H9 (cell line): ENCODE measurements around the gene MTX3. TPM values are rescaled to one million over a fixed set of nuclear protein-coding genes. Genes with fewer than 3 reads are reported as not detected.

Experiments used
- DNase-seq: peaks from one replicate; pipeline ENCODE4 v3.0.0-alpha.2; 2017
- H2AFZ ChIP-seq: one replicate; pipeline ENCODE4 v1.6.1; 2013; ENCODE audit warnings: mild to moderate bottlenecking, low read length, control low read depth, moderate library complexity
- H2AK5ac ChIP-seq: 2 replicates; pipeline ENCODE4 v1.6.1; 2013; ENCODE audit warnings: low read length, control low read depth, mixed read lengths; ENCODE audit not compliant: insufficient read length
- H2BK120ac ChIP-seq: one replicate; pipeline ENCODE4 v1.6.1; 2013; ENCODE audit warnings: low read depth, mild to moderate bottlenecking, low read length, control low read depth, inconsistent platforms; ENCODE audit not compliant: poor library complexity, severe bottlenecking
- H2BK12ac ChIP-seq: 2 replicates; pipeline ENCODE4 v1.6.1; 2013; ENCODE audit warnings: low read length, control low read depth, mixed read lengths, low read depth; ENCODE audit not compliant: insufficient read length
- H2BK15ac ChIP-seq: 2 replicates; pipeline ENCODE4 v1.6.1; 2013; ENCODE audit warnings: low read depth, low read length, control low read depth
- H2BK20ac ChIP-seq: one replicate; pipeline ENCODE4 v1.6.1; 2013; ENCODE audit warnings: low read depth, mild to moderate bottlenecking, low read length, control low read depth, inconsistent platforms; ENCODE audit not compliant: poor library complexity, severe bottlenecking
- H2BK5ac ChIP-seq: 2 replicates; pipeline ENCODE4 v1.6.1; 2013; ENCODE audit warnings: low read length, control low read depth, mixed read lengths; ENCODE audit not compliant: insufficient read length
- H3K14ac ChIP-seq: 2 replicates; pipeline ENCODE4 v1.6.1; 2013; ENCODE audit warnings: low read length, control low read depth; ENCODE audit not compliant: insufficient read depth
- H3K18ac ChIP-seq: 2 replicates; pipeline ENCODE4 v1.6.1; 2013; ENCODE audit warnings: low read depth, mild to moderate bottlenecking, mixed read lengths, low read length, control low read depth; ENCODE audit not compliant: insufficient read length
- H3K23ac ChIP-seq: 2 replicates; pipeline ENCODE4 v1.6.1; 2013; ENCODE audit warnings: low read length, control low read depth, mixed read lengths, low read depth; ENCODE audit not compliant: insufficient read length
- H3K23me2 ChIP-seq: 2 replicates; pipeline ENCODE4 v1.6.1; 2013; ENCODE audit warnings: low read depth, mild to moderate bottlenecking, mixed read lengths, low read length, control low read depth; ENCODE audit not compliant: insufficient read length, poor library complexity, severe bottlenecking
- H3K27ac ChIP-seq: 2 replicates; pipeline ENCODE4 v1.5.1; 2013; ENCODE audit warnings: low read length, control low read depth, mixed read lengths, low read depth; ENCODE audit not compliant: insufficient read length
- H3K27me3 ChIP-seq: 2 replicates; pipeline ENCODE4 v1.6.1; 2013; ENCODE audit warnings: low read length, control low read depth, inconsistent platforms; ENCODE audit not compliant: insufficient read depth
- H3K4ac ChIP-seq: 2 replicates; pipeline ENCODE4 v1.6.1; 2013; ENCODE audit warnings: low read depth, mild to moderate bottlenecking, control low read depth, inconsistent platforms, low read length, moderate library complexity
- H3K4me1 ChIP-seq: 2 replicates; pipeline ENCODE4 v1.6.1; 2013; ENCODE audit warnings: low read length, control low read depth, inconsistent platforms; ENCODE audit not compliant: insufficient read depth
- H3K4me2 ChIP-seq: 2 replicates; pipeline ENCODE4 v1.6.1; 2013; ENCODE audit warnings: low read length, control low read depth, mixed read lengths; ENCODE audit not compliant: insufficient read length, insufficient read depth
- H3K56ac ChIP-seq: 2 replicates; pipeline ENCODE4 v1.6.1; 2013; ENCODE audit warnings: low read depth, mild to moderate bottlenecking, mixed read lengths, low read length, control low read depth; ENCODE audit not compliant: insufficient read length
- H3K79me1 ChIP-seq: 2 replicates; pipeline ENCODE4 v1.6.1; 2013; ENCODE audit warnings: low read depth, mild to moderate bottlenecking, moderate library complexity, low read length, control low read depth, inconsistent platforms; ENCODE audit not compliant: insufficient read depth, poor library complexity, severe bottlenecking
- H3K79me2 ChIP-seq: 2 replicates; pipeline ENCODE4 v1.6.1; 2013; ENCODE audit warnings: low read length, control low read depth, inconsistent platforms; ENCODE audit not compliant: insufficient read depth
- H3K9ac ChIP-seq: 2 replicates; pipeline ENCODE4 v1.6.1; 2013; ENCODE audit warnings: low read length, control low read depth, mixed read lengths; ENCODE audit not compliant: insufficient read length; ENCODE audit errors: extremely low read depth
- H3K9me3 ChIP-seq: one replicate; pipeline ENCODE4 v1.6.1; 2013; ENCODE audit warnings: low read depth, low read length, inconsistent platforms; ENCODE audit not compliant: control insufficient read depth
- H3T11ph ChIP-seq: one replicate; pipeline ENCODE4 v1.6.1; 2013; ENCODE audit warnings: mild to moderate bottlenecking, low read length, control low read depth, inconsistent platforms
- H4K20me1 ChIP-seq: one replicate; pipeline ENCODE4 v1.6.1; 2013; ENCODE audit not compliant: control insufficient read depth, insufficient read length, insufficient read depth
- H4K5ac ChIP-seq: 2 replicates; pipeline ENCODE4 v1.6.1; 2013; ENCODE audit warnings: low read depth, mild to moderate bottlenecking, mixed read lengths, low read length, control low read depth; ENCODE audit not compliant: insufficient read length
- H4K8ac ChIP-seq: replicated peaks from 2 replicates; pipeline ENCODE4 v1.6.1; 2013; ENCODE audit warnings: low read length, control low read depth, mixed read lengths, low read depth; ENCODE audit not compliant: insufficient read length
- H4K91ac ChIP-seq: 2 replicates; pipeline ENCODE4 v1.6.1; 2013; ENCODE audit warnings: low read depth, mild to moderate bottlenecking, moderate library complexity, mixed read lengths, low read length, control low read depth; ENCODE audit not compliant: insufficient read length
- H3K27ac Mint-ChIP-seq, 3 experiments: 2 replicates in 2 of 3; 3 replicates in 1 of 3; pipeline ENCODE4 v1.8.0; 2020 to 2021; ENCODE audit warnings: mixed read lengths in 3 of 3, mild to moderate bottlenecking in 1 of 3, moderate library complexity in 1 of 3
- H3K27me3 Mint-ChIP-seq: 2 replicates; pipeline ENCODE4 v1.8.0; 2021; ENCODE audit warnings: low read depth, mild to moderate bottlenecking, moderate library complexity, mixed read lengths
- H3K36me3 Mint-ChIP-seq, 3 experiments: 2 replicates in 2 of 3; 3 replicates in 1 of 3; pipeline ENCODE4 v1.8.0; 2020 to 2021; ENCODE audit warnings: low read depth in 3 of 3, mixed read lengths in 3 of 3; ENCODE audit not compliant: insufficient read depth in 1 of 3
- H3K4me1 Mint-ChIP-seq, 2 experiments: 2 replicates each; pipeline ENCODE4 v1.8.0; 2020; ENCODE audit warnings: mixed read lengths in 2 of 2
- H3K4me3 Mint-ChIP-seq, 2 experiments: 2 replicates in 1 of 2; 3 replicates in 1 of 2; pipeline ENCODE4 v1.8.0; 2020 to 2021; ENCODE audit warnings: mild to moderate bottlenecking in 2 of 2, mixed read lengths in 2 of 2, moderate library complexity in 1 of 2
- H3K9me3 Mint-ChIP-seq, 2 experiments: 2 replicates in 1 of 2; 3 replicates in 1 of 2; pipeline ENCODE4 v1.8.0; 2020; ENCODE audit warnings: mild to moderate bottlenecking in 2 of 2, mixed read lengths in 2 of 2, moderate library complexity in 1 of 2
- WGBS: extraction: QIAGEN DNeasy Blood & Tissue Kit; methylation state at CpG from one replicate; pipeline ENCODE4 v1.1.7; 2013; ENCODE audit warnings: missing lambda C conversion rate, low lambda C conversion rate, mixed read lengths; ENCODE audit not compliant: insufficient read length; ENCODE audit errors: extremely low coverage; 5-methylcytosine and 5-hydroxymethylcytosine counted together
- total RNA-seq: library from RNA; stranded (reverse); gene quantifications from 2 replicates; pipeline ENCODE4 v1.2.1, GENCODE V29; 2021
- TF ChIP-seq, protein P1 (sequence below): fragments of 200-600 bp; sonication (generic); conservative IDR thresholded peaks from 3 replicates; pipeline ENCODE4 v1.8.0; 2021; ENCODE audit warnings: antibody characterized with exemption, mild to moderate bottlenecking

The MTX3 gene
- total RNA-seq, 1 experiment from 2014 or later = 24.1 TPM

DNA sequence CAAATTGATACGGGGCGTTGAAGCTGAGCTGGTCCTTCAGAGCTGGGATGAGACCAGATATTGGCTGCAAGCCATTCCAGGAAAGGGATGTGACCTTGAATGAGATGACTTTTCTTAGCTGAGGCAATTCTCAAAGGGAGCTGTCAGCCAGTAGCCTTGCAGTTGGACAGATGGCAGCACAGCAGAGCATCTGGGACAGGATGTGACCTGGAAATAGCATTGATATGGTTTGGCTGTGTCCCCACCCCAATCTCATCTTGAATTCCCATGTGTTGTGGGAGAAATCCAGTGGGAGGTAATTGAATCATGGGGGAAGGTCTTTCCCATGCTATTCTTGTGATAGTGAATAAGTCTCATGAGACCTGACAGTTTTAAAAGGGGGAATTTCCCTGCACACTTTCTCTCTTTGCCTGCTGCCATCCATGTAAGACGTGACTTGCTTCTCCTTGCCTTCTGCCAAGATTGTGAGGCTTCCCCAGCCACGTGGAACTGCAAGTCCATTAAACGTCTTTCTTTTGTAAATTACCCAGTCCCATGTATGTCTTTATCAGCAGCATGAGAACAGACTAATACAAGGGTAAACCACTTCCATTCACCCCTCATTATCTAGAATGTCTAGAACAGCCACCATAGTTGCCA is 19.8 kb upstream of the MTX3 start:
- no peak overlapping the region for H4K8ac ChIP-seq
- H3K23ac ChIP-seq = no peak overlapping the region
- H2AK5ac ChIP-seq = no peak overlapping the region
- no peak overlapping the region for H3K4me2 ChIP-seq
- H3K27me3 ChIP-seq = no peaks in the 10 kb centered on the region
- H3K4me1 ChIP-seq = no peaks in the 10 kb centered on the region
- H3K4ac ChIP-seq = no peak overlapping the region
- no peaks in the 10 kb centered on the region for H3K79me1 ChIP-seq
- Mint-ChIP-seq H3K27ac (no peak overlapping the region), H3K9me3 (no peaks in the 10 kb centered on the region; a peak in 1 of 5 replicates), H3K36me3 (peaks cover 0 to 10% (median 7%) of the 10 kb centered on the region in 3 experiments; a peak in 4 of 7 replicates), H3K4me1 (peaks cover 5% of the 10 kb centered on the region in 2 experiments), H3K4me3 (no peak overlapping the region), H3K27me3 (no peaks in the 10 kb centered on the region; the same call in 1 of the 2 replicates)
- no peaks in the 10 kb centered on the region for H3K9me3 ChIP-seq
- H4K91ac ChIP-seq = no peak overlapping the region
- DNase-seq = no peak
- H3K27ac ChIP-seq = no peak overlapping the region
- no peak overlapping the region for H3T11ph ChIP-seq
- TF ChIP-seq, protein P1, sequence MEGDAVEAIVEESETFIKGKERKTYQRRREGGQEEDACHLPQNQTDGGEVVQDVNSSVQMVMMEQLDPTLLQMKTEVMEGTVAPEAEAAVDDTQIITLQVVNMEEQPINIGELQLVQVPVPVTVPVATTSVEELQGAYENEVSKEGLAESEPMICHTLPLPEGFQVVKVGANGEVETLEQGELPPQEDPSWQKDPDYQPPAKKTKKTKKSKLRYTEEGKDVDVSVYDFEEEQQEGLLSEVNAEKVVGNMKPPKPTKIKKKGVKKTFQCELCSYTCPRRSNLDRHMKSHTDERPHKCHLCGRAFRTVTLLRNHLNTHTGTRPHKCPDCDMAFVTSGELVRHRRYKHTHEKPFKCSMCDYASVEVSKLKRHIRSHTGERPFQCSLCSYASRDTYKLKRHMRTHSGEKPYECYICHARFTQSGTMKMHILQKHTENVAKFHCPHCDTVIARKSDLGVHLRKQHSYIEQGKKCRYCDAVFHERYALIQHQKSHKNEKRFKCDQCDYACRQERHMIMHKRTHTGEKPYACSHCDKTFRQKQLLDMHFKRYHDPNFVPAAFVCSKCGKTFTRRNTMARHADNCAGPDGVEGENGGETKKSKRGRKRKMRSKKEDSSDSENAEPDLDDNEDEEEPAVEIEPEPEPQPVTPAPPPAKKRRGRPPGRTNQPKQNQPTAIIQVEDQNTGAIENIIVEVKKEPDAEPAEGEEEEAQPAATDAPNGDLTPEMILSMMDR = no peak
- no peaks in the 10 kb centered on the region for H3K23me2 ChIP-seq
- WGBS = no CpG with 5 or more reads among the region's 5 CpGs
- no peak overlapping the region for H2BK12ac ChIP-seq
- H2BK5ac ChIP-seq = no peak overlapping the region
- no peak overlapping the region for H3K14ac ChIP-seq
- H3K9ac ChIP-seq = no peak overlapping the region
- no peak overlapping the region for H2BK20ac ChIP-seq
- H4K5ac ChIP-seq = no peak overlapping the region
- H3K56ac ChIP-seq = no peak overlapping the region
- no peak overlapping the region for H3K18ac ChIP-seq
- no peak overlapping the region for H2BK120ac ChIP-seq
- H3K79me2 ChIP-seq = no peaks in the 10 kb centered on the region
- no peaks in the 10 kb centered on the region for H4K20me1 ChIP-seq
- H2BK15ac ChIP-seq = no peak overlapping the region
- no peak overlapping the region for H2AFZ ChIP-seq
